ENCODE results near the gene KPTN.
A peak's percentile ranks its signal among the peaks of the same experiment; 100 is the strongest.

The KPTN gene

DNA sequence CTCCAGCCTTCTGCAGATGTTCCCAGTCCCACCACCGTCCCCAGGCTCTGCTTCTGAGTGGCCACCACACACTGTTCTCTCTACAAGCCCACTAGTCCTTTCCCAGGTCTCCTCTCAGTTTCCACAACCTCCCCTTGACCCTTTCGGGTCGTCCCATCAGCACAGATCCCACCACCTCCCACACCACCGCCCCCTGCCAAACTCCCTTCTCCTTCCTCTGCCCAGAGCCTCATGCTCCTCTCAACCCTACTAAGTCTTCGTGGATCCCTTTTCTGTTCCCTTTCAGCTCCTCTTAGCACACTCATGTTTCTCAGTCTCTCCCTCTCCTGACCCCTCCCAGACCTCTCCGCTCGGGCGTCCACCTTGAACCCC is 28.9 kb upstream of the KPTN start:
- no peak for DNase-seq (ENCODE audit: low read depth in 2 of 2)
- H3K4me3 ChIP-seq (replicated peaks in 1 of 2; ENCODE audit: low read depth in 2 of 2, low read length in 2 of 2): peak overlapping the region; percentile 100
- TF ChIP-seq, protein P1, sequence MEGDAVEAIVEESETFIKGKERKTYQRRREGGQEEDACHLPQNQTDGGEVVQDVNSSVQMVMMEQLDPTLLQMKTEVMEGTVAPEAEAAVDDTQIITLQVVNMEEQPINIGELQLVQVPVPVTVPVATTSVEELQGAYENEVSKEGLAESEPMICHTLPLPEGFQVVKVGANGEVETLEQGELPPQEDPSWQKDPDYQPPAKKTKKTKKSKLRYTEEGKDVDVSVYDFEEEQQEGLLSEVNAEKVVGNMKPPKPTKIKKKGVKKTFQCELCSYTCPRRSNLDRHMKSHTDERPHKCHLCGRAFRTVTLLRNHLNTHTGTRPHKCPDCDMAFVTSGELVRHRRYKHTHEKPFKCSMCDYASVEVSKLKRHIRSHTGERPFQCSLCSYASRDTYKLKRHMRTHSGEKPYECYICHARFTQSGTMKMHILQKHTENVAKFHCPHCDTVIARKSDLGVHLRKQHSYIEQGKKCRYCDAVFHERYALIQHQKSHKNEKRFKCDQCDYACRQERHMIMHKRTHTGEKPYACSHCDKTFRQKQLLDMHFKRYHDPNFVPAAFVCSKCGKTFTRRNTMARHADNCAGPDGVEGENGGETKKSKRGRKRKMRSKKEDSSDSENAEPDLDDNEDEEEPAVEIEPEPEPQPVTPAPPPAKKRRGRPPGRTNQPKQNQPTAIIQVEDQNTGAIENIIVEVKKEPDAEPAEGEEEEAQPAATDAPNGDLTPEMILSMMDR (IDR thresholded peaks at IDR 0.05; ENCODE audit: low read depth, low read length): no peak

GRCh38 chr19:47512183-47512947 is 28.3 kb upstream of the KPTN start:
- DNase-seq (ENCODE audit: low read depth in 2 of 2): peak; percentile 39 to 70
- TF ChIP-seq, protein P1 (IDR thresholded peaks at IDR 0.05; ENCODE audit: low read depth, low read length): no peak
- H3K4me3 ChIP-seq (replicated peaks in 1 of 2; ENCODE audit: low read depth in 2 of 2, low read length in 2 of 2): peak overlapping the region; percentile 5 to 100

GRCh38 chr19:47511681-47512080 is 27.7 kb upstream of the KPTN start:
- TF ChIP-seq, protein P1 (IDR thresholded peaks at IDR 0.05; ENCODE audit: low read depth, low read length): no peak
- DNase-seq (ENCODE audit: low read depth in 2 of 2): peak; percentile 37 to 52
- H3K4me3 ChIP-seq (replicated peaks in 1 of 2; ENCODE audit: low read depth in 2 of 2, low read length in 2 of 2): no peak overlapping the region

DNA sequence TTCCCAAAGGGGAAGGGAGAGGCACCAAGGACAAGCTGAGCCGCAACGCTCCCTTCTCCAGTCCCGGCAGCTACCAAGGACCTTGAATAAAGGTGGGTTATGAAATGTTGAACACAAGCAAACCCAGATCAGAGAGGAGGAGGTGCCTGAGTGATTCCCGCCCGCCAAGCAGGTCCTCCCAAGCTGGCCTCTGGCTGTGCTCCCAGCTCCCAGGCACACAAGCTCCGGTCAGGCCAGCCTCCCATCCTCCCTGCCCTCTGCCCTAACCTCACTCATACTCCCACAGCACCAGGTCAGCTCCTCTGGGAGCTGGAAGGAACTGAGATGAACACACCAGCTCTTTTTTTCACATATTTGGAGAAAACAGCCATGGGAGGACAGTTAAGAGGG is 27.1 kb upstream of the KPTN start:
- no peak overlapping the region for H3K4me3 ChIP-seq (replicated peaks in 1 of 2; ENCODE audit: low read depth in 2 of 2, low read length in 2 of 2)
- peak in 1 of 2 donors; percentile 63 for DNase-seq (ENCODE audit: low read depth in 2 of 2)
- TF ChIP-seq, protein P1 (IDR thresholded peaks at IDR 0.05; ENCODE audit: low read depth, low read length): no peak

DNA sequence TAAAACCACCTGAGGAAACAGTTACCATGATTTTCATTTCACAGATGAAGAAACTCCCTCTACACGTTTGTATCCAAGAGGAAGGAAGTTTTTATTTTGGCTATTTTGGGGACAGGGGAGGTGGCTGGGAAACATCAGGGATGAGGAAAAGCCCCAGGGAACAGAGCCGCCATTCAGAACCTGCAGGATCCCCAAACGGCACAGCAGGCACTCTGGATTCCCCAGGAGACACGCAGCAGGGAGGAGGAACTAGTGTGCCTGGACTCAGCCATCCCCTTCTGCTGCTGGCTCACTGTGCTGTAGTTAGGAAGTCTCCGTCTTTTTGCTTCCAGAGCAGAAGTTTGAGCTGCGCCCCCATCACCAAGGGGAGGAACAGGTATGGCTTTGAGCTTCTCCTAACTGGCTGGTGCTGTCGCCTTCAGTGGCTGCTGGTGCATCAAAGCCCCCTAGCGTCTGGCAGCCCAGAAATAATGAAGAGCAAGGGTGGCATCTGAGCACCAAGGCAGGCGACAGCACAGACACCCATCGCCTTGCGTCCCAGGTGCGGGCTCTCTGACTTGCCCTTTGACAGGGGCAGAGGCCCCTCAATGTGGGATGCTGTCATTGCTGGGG is 26.6 kb upstream of the KPTN start:
- TF ChIP-seq, protein P1 (IDR thresholded peaks at IDR 0.05; ENCODE audit: low read depth, low read length): no peak
- H3K4me3 ChIP-seq (replicated peaks in 1 of 2; ENCODE audit: low read depth in 2 of 2, low read length in 2 of 2): no peak overlapping the region
- DNase-seq (ENCODE audit: low read depth in 2 of 2): no peak

- TF ChIP-seq, protein P1 (IDR thresholded peaks at IDR 0.05; ENCODE audit: low read depth, low read length): no peak
- DNase-seq (ENCODE audit: low read depth in 2 of 2): no peak
- no peak overlapping the region for H3K4me3 ChIP-seq (replicated peaks in 1 of 2; ENCODE audit: low read depth in 2 of 2, low read length in 2 of 2)
Observed at GRCh38 chr19:47509973-47510372, 26.0 kb upstream of the KPTN start.
